ENCODE data around the gene HSFX1. TPM values are rescaled to one million over a fixed set of nuclear protein-coding genes. Genes with fewer than 3 reads are reported as not detected.

The HSFX1 gene
- total and polyA plus RNA-seq, 2 experiments from 2014 or later = 0.45 to 0.80 TPM

DNA sequence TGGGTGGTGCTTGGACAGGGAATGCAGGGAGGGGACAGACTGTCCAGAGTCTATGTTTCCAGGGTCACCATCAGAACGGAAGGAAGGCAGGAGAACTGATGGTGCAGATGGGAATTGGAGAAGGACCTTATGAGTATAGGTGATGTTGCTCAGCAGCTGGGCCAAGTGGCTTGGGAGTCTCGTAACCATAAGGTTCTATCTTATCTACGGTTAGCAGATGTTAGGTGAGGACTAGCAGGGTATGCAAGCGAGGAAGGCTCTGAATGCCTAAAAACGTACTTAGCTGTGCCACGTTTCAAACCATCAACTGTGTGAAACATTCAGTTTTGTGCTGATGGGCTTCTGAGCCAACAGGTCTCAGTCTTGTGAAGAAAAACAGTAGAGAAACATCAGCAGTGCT lies 30.2 kb downstream of the HSFX1 start:
- Histone ChIP-seq H3K79me2 (no peaks in the 10 kb centered on the region), H2AFZ (no peak overlapping the region), H3K4me3 (no peak overlapping the region), H3K4me1 (ENCODE audit: insufficient read depth) (no peaks in the 10 kb centered on the region), H3K9me2 (replicated peaks; ENCODE audit: insufficient read depth) (no peaks in the 10 kb centered on the region), H3K4me2 (no peak overlapping the region), H3K27ac (no peak overlapping the region), H3K36me3 (replicated peaks; ENCODE audit: insufficient read depth, low read depth) (no peaks in the 10 kb centered on the region), H3K9me3 (ENCODE audit: low read depth) (peaks cover 5% of the 10 kb centered on the region), H3K27me3 (no peaks in the 10 kb centered on the region), H4K20me1 (ENCODE audit: insufficient read depth, poor library complexity, severe bottlenecking) (no peaks in the 10 kb centered on the region)
- WGBS (ENCODE audit: low lambda C conversion rate, missing lambda C conversion rate) = 72% methylated on average over 6 of the region's 6 CpGs
- no peak for DNase-seq (ENCODE audit: low spot score)
- TF ChIP-seq EZH2 (IDR thresholded peaks at IDR 0.05; ENCODE audit: borderline replicate concordance) (no peak), EZH2phosphoT487 (IDR thresholded peaks at IDR 0.05; ENCODE audit: low read depth, severe bottlenecking, unreplicated experiment) (no peak)
- TF ChIP-seq, protein P1, sequence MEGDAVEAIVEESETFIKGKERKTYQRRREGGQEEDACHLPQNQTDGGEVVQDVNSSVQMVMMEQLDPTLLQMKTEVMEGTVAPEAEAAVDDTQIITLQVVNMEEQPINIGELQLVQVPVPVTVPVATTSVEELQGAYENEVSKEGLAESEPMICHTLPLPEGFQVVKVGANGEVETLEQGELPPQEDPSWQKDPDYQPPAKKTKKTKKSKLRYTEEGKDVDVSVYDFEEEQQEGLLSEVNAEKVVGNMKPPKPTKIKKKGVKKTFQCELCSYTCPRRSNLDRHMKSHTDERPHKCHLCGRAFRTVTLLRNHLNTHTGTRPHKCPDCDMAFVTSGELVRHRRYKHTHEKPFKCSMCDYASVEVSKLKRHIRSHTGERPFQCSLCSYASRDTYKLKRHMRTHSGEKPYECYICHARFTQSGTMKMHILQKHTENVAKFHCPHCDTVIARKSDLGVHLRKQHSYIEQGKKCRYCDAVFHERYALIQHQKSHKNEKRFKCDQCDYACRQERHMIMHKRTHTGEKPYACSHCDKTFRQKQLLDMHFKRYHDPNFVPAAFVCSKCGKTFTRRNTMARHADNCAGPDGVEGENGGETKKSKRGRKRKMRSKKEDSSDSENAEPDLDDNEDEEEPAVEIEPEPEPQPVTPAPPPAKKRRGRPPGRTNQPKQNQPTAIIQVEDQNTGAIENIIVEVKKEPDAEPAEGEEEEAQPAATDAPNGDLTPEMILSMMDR (IDR thresholded peaks at IDR 0.05; ENCODE audit: poor library complexity) = no peak

DNA sequence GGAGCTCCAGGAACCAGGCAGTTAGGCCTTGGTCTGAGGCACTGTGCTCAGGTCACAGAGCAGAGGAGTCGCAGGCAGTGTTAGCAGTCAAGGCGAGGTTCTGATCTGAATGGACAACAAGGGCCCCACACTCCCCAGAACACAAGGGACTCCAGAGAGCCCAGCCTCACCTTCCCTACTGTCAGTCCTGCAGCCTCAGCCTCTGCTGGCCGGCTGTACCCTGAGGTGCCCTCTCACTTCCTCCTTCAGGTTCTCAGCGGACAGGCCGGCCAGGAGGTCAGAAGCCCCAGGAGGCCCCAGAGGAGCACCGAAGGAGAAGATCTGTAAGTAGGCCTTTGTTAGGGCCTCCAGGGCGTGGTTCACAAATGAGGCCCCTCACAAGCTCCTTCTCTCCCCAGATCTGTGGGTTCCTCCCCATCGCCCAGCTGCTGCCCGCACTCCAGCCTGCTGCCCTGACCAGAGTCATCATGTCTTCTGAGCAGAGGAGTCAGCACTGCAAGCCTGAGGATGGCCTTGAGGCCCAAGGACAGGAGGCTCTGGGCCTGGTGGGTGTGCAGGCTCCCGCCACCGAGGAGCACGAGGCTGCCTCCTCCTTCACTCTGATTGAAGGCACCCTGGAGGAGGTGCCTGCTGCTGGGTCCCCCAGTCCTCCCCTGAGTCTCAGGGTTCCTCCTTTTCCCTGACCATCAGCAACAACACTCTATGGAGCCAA lies 34.0 kb downstream of the HSFX1 start:
- H3K36me3 ChIP-seq (replicated peaks; ENCODE audit: insufficient read depth, low read depth) = no peaks in the 10 kb centered on the region
- H3K4me3 ChIP-seq = no peak overlapping the region
- no peaks in the 10 kb centered on the region for H3K9me2 ChIP-seq (replicated peaks; ENCODE audit: insufficient read depth)
- no peaks in the 10 kb centered on the region for H3K27me3 ChIP-seq
- H2AFZ ChIP-seq = no peak overlapping the region
- no peak for DNase-seq (ENCODE audit: low spot score)
- no peaks in the 10 kb centered on the region for H4K20me1 ChIP-seq (ENCODE audit: insufficient read depth, poor library complexity, severe bottlenecking)
- TF ChIP-seq, protein P1 (IDR thresholded peaks at IDR 0.05; ENCODE audit: poor library complexity) = no peak
- TF ChIP-seq EZH2phosphoT487 (IDR thresholded peaks at IDR 0.05; ENCODE audit: low read depth, severe bottlenecking, unreplicated experiment) (no peak), EZH2 (IDR thresholded peaks at IDR 0.05; ENCODE audit: borderline replicate concordance) (no peak)
- H3K4me2 ChIP-seq = no peak overlapping the region
- H3K9me3 ChIP-seq (ENCODE audit: low read depth) = no peaks in the 10 kb centered on the region
- H3K4me1 ChIP-seq (ENCODE audit: insufficient read depth) = no peaks in the 10 kb centered on the region
- WGBS (ENCODE audit: low lambda C conversion rate, missing lambda C conversion rate) = 95% methylated on average over 12 of the region's 12 CpGs
- H3K27ac ChIP-seq = no peak overlapping the region
- no peaks in the 10 kb centered on the region for H3K79me2 ChIP-seq

DNA sequence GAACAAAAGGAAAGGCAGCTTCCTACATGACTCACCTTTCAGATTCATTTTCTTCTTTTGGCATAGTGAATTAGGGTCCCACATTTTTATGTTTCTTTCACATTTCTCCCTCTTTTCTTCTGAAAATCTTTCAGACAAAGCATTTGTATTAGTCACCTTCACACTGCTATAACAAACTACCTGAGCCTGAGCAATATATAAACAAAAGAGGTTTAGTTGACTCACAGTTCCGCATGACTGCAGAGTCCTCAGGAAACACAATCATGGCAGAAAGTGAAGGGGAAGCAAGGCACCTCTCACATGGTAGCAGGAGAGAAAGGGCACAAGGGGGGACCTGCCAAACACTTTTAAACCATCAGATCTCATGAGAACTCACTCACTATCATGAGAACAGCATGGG lies 44.8 kb downstream of the HSFX1 start:
- Histone ChIP-seq H3K4me2 (no peak overlapping the region), H3K4me3 (no peak overlapping the region), H2AFZ (no peak overlapping the region), H3K36me3 (replicated peaks; ENCODE audit: insufficient read depth, low read depth) (no peaks in the 10 kb centered on the region), H3K79me2 (no peaks in the 10 kb centered on the region), H3K4me1 (ENCODE audit: insufficient read depth) (no peaks in the 10 kb centered on the region), H3K9me2 (replicated peaks; ENCODE audit: insufficient read depth) (no peaks in the 10 kb centered on the region), H3K27ac (no peak overlapping the region), H3K27me3 (no peaks in the 10 kb centered on the region), H3K9me3 (ENCODE audit: low read depth) (no peaks in the 10 kb centered on the region), H4K20me1 (ENCODE audit: insufficient read depth, poor library complexity, severe bottlenecking) (no peaks in the 10 kb centered on the region)
- 64% methylated on average over 1 of the region's 1 CpG for WGBS (ENCODE audit: low lambda C conversion rate, missing lambda C conversion rate)
- no peak for DNase-seq (ENCODE audit: low spot score)
- TF ChIP-seq EZH2phosphoT487 (IDR thresholded peaks at IDR 0.05; ENCODE audit: low read depth, severe bottlenecking, unreplicated experiment) = no peak
- TF ChIP-seq, protein P1 (IDR thresholded peaks at IDR 0.05; ENCODE audit: poor library complexity) = no peak
- no peak for TF ChIP-seq EZH2 (IDR thresholded peaks at IDR 0.05; ENCODE audit: borderline replicate concordance)

All from hepatocyte (in vitro differentiated cells).